NB4 (cell line): ENCODE measurements around the gene MEGF6.

Experiments
- CTCF ChIP-seq: IDR thresholded peaks from one replicate; pipeline ENCODE4 v1.5.1; 2012; ENCODE audit warnings: low read depth, low read length
- MAX ChIP-seq: IDR thresholded peaks from 2 replicates; pipeline ENCODE4 v1.6.1; 2011; ENCODE audit warnings: low read depth, low read length
- MYC ChIP-seq: IDR thresholded peaks from 2 replicates; pipeline ENCODE4 v1.6.1; 2011; ENCODE audit warnings: low read depth, low read length
- POLR2A ChIP-seq: IDR thresholded peaks from 2 replicates; pipeline ENCODE4 v1.6.1; 2011; ENCODE audit warnings: mild to moderate bottlenecking; ENCODE audit not compliant: insufficient read length; ENCODE audit errors: extremely low read depth

- TF ChIP-seq POLR2A, result no peak
- no peak for TF ChIP-seq CTCF
- TF ChIP-seq MAX, result no peak
- no peak for TF ChIP-seq MYC
These were observed 126.3 kb downstream of the MEGF6 start for GRCh38 chr1:3485016-3485415.
